ENCODE data around the gene SERPINE2.
"Not testable (repeated sequence)": the region's sequence is repeated elsewhere in the genome, so short reads cannot be mapped to it uniquely, and the experiment has no call there.

Gene SERPINE2

GRCh38 chr2:224009605-224010315 is 29.3 kb downstream of the SERPINE2 start:
- no peak for DNase-seq

GRCh38 chr2:224008702-224009261 is 30.3 kb downstream of the SERPINE2 start:
- DNase-seq: no peak

GRCh38 chr2:224004105-224004695 is 34.9 kb downstream of the SERPINE2 start:
- DNase-seq: no peak

GRCh38 chr2:224000662-224001061 is 38.4 kb downstream of the SERPINE2 start:
- not testable (repeated sequence) for DNase-seq

GRCh38 chr2:223999862-224000261 is 39.2 kb downstream of the SERPINE2 start:
- DNase-seq: no peak

- no peak for DNase-seq
Observed at GRCh38 chr2:223998948-223999347, 40.1 kb downstream of the SERPINE2 start.

- DNase-seq: no peak
Observed at GRCh38 chr2:223997938-223998337, 41.1 kb downstream of the SERPINE2 start.

GRCh38 chr2:223996391-223996790 is 42.7 kb downstream of the SERPINE2 start:
- no peak for DNase-seq

GRCh38 chr2:223995569-223995968 is 43.5 kb downstream of the SERPINE2 start:
- DNase-seq: no peak

- DNase-seq: no peak
Observed at GRCh38 chr2:223994562-223995162, 44.4 kb downstream of the SERPINE2 start.

GRCh38 chr2:223993634-223994232 is 45.4 kb downstream of the SERPINE2 start:
- peak; percentile 64 for DNase-seq

- DNase-seq: no peak
Observed at GRCh38 chr2:223991611-223992010, 47.5 kb downstream of the SERPINE2 start.

- no peak for DNase-seq
Observed at GRCh38 chr2:223989856-223990232, 49.2 kb downstream of the SERPINE2 start.

- DNase-seq: no peak
Observed at GRCh38 chr2:223989206-223989855, 49.8 kb downstream of the SERPINE2 start.

- DNase-seq: no peak
Observed at GRCh38 chr2:223981241-223981640, 57.8 kb downstream of the SERPINE2 start.

- DNase-seq: no peak
Observed at GRCh38 chr2:223980803-223981202, 58.3 kb downstream of the SERPINE2 start.

- DNase-seq: no peak
Observed at GRCh38 chr2:223980397-223980735, 58.7 kb downstream of the SERPINE2 start.

GRCh38 chr2:223979730-223980396 is 59.2 kb downstream of the SERPINE2 start:
- DNase-seq: no peak

GRCh38 chr2:223978451-223978850 is 60.6 kb downstream of the SERPINE2 start:
- no peak for DNase-seq

- no peak for DNase-seq
Observed at GRCh38 chr2:223976635-223977226, 62.4 kb downstream of the SERPINE2 start.

GRCh38 chr2:223973606-223974005 is 65.5 kb downstream of the SERPINE2 start:
- DNase-seq: no peak

- DNase-seq: no peak
Observed at GRCh38 chr2:223972656-223973102, 66.4 kb downstream of the SERPINE2 start.
